GM21528 (cell line): ENCODE data around the gene ZFC3H1.

Experiments used
- ATAC-seq: cut with Tn5 transposase; IDR thresholded peaks from one replicate; pipeline ENCODE4 v1.9.1; 2021; ENCODE audit warnings: mild to moderate bottlenecking, moderate library complexity; ENCODE audit not compliant: unreplicated experiment, low FRiP score

Gene ZFC3H1

GRCh38 chr12:71638499-71638898, 25.1 kb downstream of the ZFC3H1 start:
- ATAC-seq = no peak

- no peak for ATAC-seq
Observed at GRCh38 chr12:71636704-71637115, 26.9 kb downstream of the ZFC3H1 start.

- ATAC-seq = no peak
Observed at GRCh38 chr12:71627438-71628002, 36.1 kb downstream of the ZFC3H1 start.

DNA sequence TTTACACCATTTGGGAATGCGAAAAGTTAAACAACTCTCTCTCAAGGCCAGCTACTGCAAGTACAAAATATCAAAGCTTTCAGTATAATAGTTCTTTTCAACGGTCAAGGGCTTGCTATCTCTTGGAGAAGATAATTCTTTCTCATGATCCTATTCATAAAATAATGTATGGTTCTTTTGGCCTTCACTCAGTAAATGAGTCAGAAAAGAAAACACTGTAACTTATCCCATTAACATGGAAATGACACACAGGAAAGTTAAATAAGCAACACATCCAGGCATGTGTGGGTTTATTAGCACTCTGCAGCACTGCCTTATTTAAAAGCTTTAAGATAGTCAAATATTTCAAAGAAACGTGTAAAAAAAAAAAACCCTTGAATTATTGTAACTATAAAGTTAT, 36.9 kb downstream of the ZFC3H1 start:
- no peak for ATAC-seq

- ATAC-seq = peak; percentile 74
Observed at GRCh38 chr12:71626098-71626497, 37.5 kb downstream of the ZFC3H1 start.

GRCh38 chr12:71625476-71625875, 38.2 kb downstream of the ZFC3H1 start:
- no peak for ATAC-seq

- no peak for ATAC-seq
Observed at GRCh38 chr12:71621938-71622337, 41.7 kb downstream of the ZFC3H1 start.

GRCh38 chr12:71610031-71610795, 53.4 kb downstream of the ZFC3H1 start:
- no peak for ATAC-seq

DNA sequence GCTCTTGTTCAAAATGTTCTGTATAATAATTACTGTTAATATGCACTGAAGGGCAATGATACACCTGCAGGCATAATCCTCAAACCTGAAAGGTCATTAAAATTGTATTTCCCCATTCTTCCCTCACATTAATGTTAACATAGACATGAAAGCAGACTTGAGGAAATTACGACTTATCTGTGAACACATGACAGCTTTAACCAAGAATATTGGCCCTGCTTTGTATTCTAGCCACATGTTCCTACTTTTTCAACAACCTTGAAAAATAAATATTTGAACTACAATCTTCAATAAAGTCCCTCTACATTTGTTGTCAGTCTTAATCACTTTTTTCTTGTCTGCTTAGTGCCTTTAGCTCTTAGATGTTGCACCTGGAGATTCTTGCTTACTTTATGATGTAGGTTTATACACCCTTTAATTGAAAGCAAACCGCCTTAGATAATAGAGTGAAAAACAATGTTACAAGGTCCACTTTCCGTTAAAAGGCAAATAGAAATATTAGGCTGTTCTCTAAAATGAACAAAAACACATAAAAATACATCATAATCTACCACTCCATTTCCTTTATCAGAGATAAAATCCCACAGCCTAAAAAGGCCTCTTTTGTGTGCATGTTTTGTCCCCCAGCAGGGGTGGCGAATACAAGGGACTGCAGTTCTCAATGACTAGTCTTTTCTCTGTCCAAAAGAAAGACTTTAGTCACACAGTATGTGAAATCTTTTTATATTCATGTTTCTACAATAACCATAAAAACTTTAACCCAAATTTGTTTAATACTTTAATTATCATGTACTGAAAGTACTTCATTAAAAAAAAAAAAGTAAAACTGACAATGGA, 55.9 kb downstream of the ZFC3H1 start:
- ATAC-seq = no peak

GRCh38 chr12:71605039-71605438, 58.6 kb downstream of the ZFC3H1 start:
- no peak for ATAC-seq

- no peak for ATAC-seq
Observed at GRCh38 chr12:71602761-71603577, 60.7 kb downstream of the ZFC3H1 start.

DNA sequence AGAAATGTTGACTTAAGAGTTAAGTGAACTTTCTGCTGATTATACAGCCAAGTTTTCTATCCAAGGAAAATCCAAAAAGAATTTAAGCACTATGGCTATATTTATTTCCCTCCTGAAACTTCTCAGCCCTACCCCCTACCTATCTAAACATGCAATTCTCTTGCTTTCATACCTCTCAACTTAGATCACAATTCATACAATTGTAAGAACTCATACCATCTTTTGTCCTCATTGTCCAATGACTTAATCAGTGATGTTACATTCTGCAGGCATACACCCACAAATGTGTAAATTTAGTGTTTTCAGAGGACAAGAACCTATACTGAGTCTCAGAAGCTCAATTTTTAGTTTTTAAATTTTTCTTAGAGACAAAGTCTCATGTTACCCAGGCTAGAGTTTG, 62.1 kb downstream of the ZFC3H1 start:
- no peak for ATAC-seq

- ATAC-seq = no peak
Observed at GRCh38 chr12:71599210-71599609, 64.4 kb downstream of the ZFC3H1 start.

DNA sequence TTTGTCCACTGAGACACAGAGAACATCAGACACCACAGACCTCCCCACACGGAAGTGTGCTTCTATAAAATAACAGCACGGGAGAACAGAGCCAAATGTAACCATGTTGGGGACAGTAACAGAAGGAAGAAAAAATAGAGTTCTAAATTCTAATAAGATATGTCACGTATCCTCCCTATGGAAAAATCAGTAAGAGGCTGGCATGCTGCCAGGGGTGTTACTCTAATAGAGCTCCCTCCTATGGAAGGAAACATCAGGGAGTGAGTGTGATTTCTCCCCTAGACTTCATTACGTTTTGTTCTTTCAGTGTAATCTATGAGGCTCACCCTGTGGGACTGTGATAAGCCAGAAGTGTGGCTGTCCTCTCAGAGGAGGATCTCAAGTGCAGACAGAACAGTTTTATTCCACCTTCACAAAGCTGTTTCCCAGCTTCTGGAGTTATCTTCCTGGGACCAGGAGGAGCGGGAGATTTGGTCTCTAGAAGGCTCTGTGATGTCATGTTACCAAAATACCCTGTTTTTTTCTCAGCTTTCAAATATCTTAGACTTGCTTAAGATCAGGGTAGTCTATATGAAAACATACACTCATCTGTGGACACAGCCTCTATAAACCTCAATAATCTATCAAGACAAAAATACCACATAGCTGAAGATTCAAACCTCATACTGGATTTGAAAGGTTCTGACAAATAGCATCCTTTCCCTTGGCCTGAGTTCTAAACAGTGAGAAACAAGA, 69.3 kb downstream of the ZFC3H1 start:
- no peak for ATAC-seq

DNA sequence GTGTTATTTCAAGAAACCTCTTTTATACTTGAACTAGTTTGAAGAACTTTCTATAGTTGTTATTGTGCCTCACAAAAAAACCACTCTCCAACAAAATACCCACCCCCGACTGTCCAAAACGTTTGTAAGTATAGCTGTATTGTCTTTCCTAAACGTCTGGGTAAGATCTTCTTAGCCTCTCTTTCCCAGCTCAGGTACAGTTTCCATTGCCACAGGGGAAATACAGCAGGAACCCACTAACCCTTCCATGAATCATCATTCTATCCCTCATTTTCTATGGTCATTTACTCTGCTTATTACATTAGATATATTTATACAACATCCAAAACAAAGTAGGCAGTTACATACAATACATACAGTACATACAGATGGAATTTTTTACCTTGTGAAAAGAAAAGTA, 70.8 kb downstream of the ZFC3H1 start:
- ATAC-seq = no peak

DNA sequence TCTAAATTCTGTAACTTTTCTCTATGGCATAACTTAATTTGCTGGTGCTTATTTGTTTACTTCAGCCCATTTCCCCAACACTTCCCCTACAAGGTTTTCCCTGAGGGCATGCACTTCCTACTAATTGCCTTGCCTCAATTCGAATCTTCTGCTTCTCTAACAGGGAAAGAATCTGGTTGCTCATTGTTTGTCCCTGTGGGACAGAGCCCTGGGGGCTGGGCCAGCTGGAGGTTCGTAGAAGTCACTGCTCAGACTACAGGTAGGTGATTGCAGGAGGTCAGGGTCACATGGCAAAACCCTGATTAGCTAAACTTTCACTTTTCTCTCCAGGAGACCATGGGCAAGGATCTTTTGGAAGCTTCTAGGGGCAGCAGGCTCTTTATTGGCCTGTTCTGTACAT, 72.0 kb downstream of the ZFC3H1 start:
- no peak for ATAC-seq

GRCh38 chr12:71589478-71589881, 74.2 kb downstream of the ZFC3H1 start:
- no peak for ATAC-seq

DNA sequence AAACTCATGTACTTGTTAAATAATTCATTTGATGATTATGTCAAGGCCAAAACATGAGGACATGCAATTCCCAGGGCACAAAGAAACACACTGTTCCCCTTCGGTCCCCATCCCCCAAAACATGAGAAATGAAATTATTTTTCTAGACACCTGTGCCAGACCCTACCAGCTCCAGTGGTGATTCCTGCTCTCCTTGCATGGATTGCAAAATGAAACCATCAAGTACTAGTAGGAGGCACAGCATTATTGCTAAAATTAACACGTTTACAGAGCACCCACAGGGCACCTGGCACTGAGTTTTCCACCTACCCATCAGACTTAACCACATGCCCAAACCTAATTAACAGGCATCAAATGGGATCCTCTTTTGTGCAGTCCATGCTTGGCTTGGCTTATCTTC, 76.6 kb downstream of the ZFC3H1 start:
- no peak for ATAC-seq

DNA sequence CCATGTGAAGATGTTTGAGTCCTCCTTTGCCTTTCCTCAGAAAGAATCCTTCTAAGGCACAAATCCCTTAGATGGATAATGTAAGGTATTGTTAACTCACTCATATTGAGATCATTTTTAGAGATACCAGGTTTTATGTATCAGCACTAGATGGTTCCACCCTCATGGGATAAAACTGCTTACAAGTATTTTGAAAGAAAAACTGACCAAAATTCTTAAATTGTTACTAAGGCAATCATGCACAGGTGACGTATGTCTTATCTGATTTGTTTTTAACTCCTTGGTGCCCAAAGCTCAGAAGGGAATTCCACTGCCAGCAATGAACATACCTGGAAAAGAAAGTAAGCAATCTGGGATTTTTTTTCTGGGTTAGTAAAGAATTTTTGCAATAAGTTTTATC, 78.4 kb downstream of the ZFC3H1 start:
- no peak for ATAC-seq

GRCh38 chr12:71584356-71584755, 79.3 kb downstream of the ZFC3H1 start:
- no peak for ATAC-seq
